ENCODE results near the gene ALOX12B.

GRCh38 chr17:8081876-8082275 is 5.6 kb downstream of the ALOX12B start:
- no peak for TF ChIP-seq CTCF (IDR thresholded peaks at IDR 0.05; ENCODE audit: extremely low read depth in 1 of 2, insufficient read depth in 1 of 2, low read depth in 1 of 2, low read length in 2 of 2)
- no peak for TF ChIP-seq JUN (IDR thresholded peaks at IDR 0.05; ENCODE audit: borderline replicate concordance, insufficient read depth, insufficient read length, low read depth)
- TF ChIP-seq POLR2AphosphoS5 (IDR thresholded peaks at IDR 0.05; ENCODE audit: insufficient read depth, low read depth, low read length): no peak
- TF ChIP-seq EZH2 (IDR thresholded peaks at IDR 0.05; ENCODE audit: borderline replicate concordance, low read depth, low read length, severe bottlenecking): no peak
- TF ChIP-seq POLR2A (IDR thresholded peaks at IDR 0.05; ENCODE audit: low read depth, low read length): no peak
- TF ChIP-seq MAX (IDR thresholded peaks at IDR 0.05; ENCODE audit: insufficient read depth, insufficient read length): no peak
- TF ChIP-seq MYC (IDR thresholded peaks at IDR 0.05; ENCODE audit: low read depth, low read length): no peak
- no peak for TF ChIP-seq FOS (IDR thresholded peaks at IDR 0.05; ENCODE audit: borderline replicate concordance, insufficient read depth, low read length)
- TF ChIP-seq GATA2 (IDR thresholded peaks at IDR 0.05; ENCODE audit: insufficient read depth, insufficient read length, low read depth, low read length): no peak
